Trophoblast cell (in vitro differentiated cells and primary cell): ENCODE data around the gene MUS81.
A peak's percentile ranks its signal among the peaks of the same experiment; 100 is the strongest.

Experiments used
- DNase-seq, 2 donors: peaks; one replicate each; pipeline ENCODE4 v3.0.0-alpha.2; 2016
- H2AFZ ChIP-seq: 2 replicates; pipeline ENCODE4 v1.6.1; 2013; ENCODE audit warnings: low read length, moderate library complexity, mild to moderate bottlenecking; ENCODE audit not compliant: insufficient read depth, poor library complexity
- H2AK5ac ChIP-seq: 2 replicates; pipeline ENCODE4 v1.6.1; 2013; ENCODE audit warnings: mild to moderate bottlenecking, low read length
- H2BK120ac ChIP-seq: 2 replicates; pipeline ENCODE4 v1.6.1; 2013; ENCODE audit warnings: low read length, mild to moderate bottlenecking, moderate library complexity; ENCODE audit not compliant: insufficient read depth, poor library complexity
- H2BK12ac ChIP-seq: 2 replicates; pipeline ENCODE4 v1.6.1; 2013; ENCODE audit warnings: mild to moderate bottlenecking, low read length, moderate library complexity
- H2BK5ac ChIP-seq: 2 replicates; pipeline ENCODE4 v1.6.1; 2013; ENCODE audit warnings: low read length, low read depth, moderate library complexity, mild to moderate bottlenecking; ENCODE audit not compliant: poor library complexity
- H3K14ac ChIP-seq: 2 replicates; pipeline ENCODE4 v1.6.1; 2013; ENCODE audit warnings: mild to moderate bottlenecking, low read length
- H3K18ac ChIP-seq: 2 replicates; pipeline ENCODE4 v1.6.1; 2013; ENCODE audit warnings: mild to moderate bottlenecking, low read length
- H3K23ac ChIP-seq: 2 replicates; pipeline ENCODE4 v1.6.1; 2013; ENCODE audit warnings: low read length
- H3K27ac ChIP-seq: 2 replicates; pipeline ENCODE4 v1.5.1; 2013; ENCODE audit warnings: low read depth, mild to moderate bottlenecking, inconsistent platforms, low read length, moderate library complexity
- H3K27me3 ChIP-seq: 2 replicates; pipeline ENCODE4 v1.6.1; 2013; ENCODE audit warnings: inconsistent platforms, mild to moderate bottlenecking, low read length, moderate library complexity; ENCODE audit not compliant: insufficient read depth
- H3K36me3 ChIP-seq, 2 experiments: 1 replicate in 1 of 2; 2 replicates in 1 of 2; pipeline ENCODE4 v1.6.1; 2013; ENCODE audit warnings: low read length in 2 of 2, mild to moderate bottlenecking in 2 of 2, moderate library complexity in 1 of 2; ENCODE audit not compliant: insufficient read depth in 2 of 2, control insufficient read depth in 1 of 2
- H3K4ac ChIP-seq: 2 replicates; pipeline ENCODE4 v1.6.1; 2013; ENCODE audit warnings: low read depth, mild to moderate bottlenecking, low read length, moderate library complexity
- H3K4me1 ChIP-seq, 2 experiments: 1 replicate in 1 of 2; 2 replicates in 1 of 2; pipeline ENCODE4 v1.6.1; 2013; ENCODE audit warnings: low read length in 2 of 2, mild to moderate bottlenecking in 2 of 2, moderate library complexity in 1 of 2; ENCODE audit not compliant: insufficient read depth in 2 of 2, control insufficient read depth in 1 of 2
- H3K4me2 ChIP-seq: 2 replicates; pipeline ENCODE4 v1.6.1; 2013; ENCODE audit warnings: inconsistent platforms, mild to moderate bottlenecking, low read length, moderate library complexity
- H3K4me3 ChIP-seq: 2 replicates; pipeline ENCODE4 v1.5.1; 2013; ENCODE audit warnings: mild to moderate bottlenecking, low read depth, low read length, inconsistent platforms
- H3K79me1 ChIP-seq: one replicate; pipeline ENCODE4 v1.6.1; 2013; ENCODE audit warnings: low read length
- H3K79me2 ChIP-seq: 2 replicates; pipeline ENCODE4 v1.6.1; 2013; ENCODE audit warnings: low read length, mild to moderate bottlenecking; ENCODE audit not compliant: control insufficient read depth, insufficient read depth, poor library complexity
- H3K9ac ChIP-seq: 2 replicates; pipeline ENCODE4 v1.6.1; 2013; ENCODE audit warnings: mild to moderate bottlenecking, low read length
- H3K9me3 ChIP-seq: 2 replicates; pipeline ENCODE4 v1.6.1; 2013; ENCODE audit warnings: low read depth, mild to moderate bottlenecking, control low read depth, inconsistent platforms, low read length; ENCODE audit not compliant: insufficient read depth
- H4K12ac ChIP-seq: 2 replicates; pipeline ENCODE4 v1.6.1; 2013; ENCODE audit warnings: low read depth, mild to moderate bottlenecking, low read length, moderate library complexity
- H4K8ac ChIP-seq: 2 replicates; pipeline ENCODE4 v1.6.1; 2013; ENCODE audit warnings: low read depth, mild to moderate bottlenecking, low read length, moderate library complexity
- H4K91ac ChIP-seq: one replicate; pipeline ENCODE4 v1.6.1; 2013; ENCODE audit warnings: low read depth, mild to moderate bottlenecking, low read length, moderate library complexity
- WGBS: extraction: QIAGEN DNeasy Blood & Tissue Kit; methylation state at CpG from one replicate; pipeline ENCODE4 v1.1.7; 2013; ENCODE audit warnings: missing lambda C conversion rate; ENCODE audit not compliant: insufficient read length, insufficient coverage; ENCODE audit errors: extremely low coverage; 5-methylcytosine and 5-hydroxymethylcytosine counted together

MUS81 gene

GRCh38 chr11:65873318-65874156, 13.3 kb downstream of the MUS81 start:
- no CpG with 5 or more reads among the region's 54 CpGs for WGBS
- Histone ChIP-seq H3K4me1 (peaks cover 7 to 12% of the 10 kb centered on the region in 2 experiments), H3K27ac (peak overlapping the region; percentile 68), H3K36me3 (peaks cover 12 to 24% of the 10 kb centered on the region in 2 experiments), H3K9ac (peak overlapping the region; percentile 77), H2BK120ac (peak overlapping the region; percentile 19), H3K14ac (peak overlapping the region; percentile 86), H2BK5ac (peak overlapping the region; percentile 71), H3K79me1 (peaks cover 13% of the 10 kb centered on the region), H2AK5ac (peak overlapping the region; percentile 60), H4K8ac (peak overlapping the region; percentile 92), H3K79me2 (peaks cover 9% of the 10 kb centered on the region), H4K91ac (peak overlapping the region; percentile 93), H3K9me3 (peaks cover 2% of the 10 kb centered on the region), H2BK12ac (no peak overlapping the region), H3K4me3 (peak overlapping the region; percentile 76), H3K23ac (no peak overlapping the region), H3K27me3 (no peaks in the 10 kb centered on the region), H3K18ac (peak overlapping the region; percentile 91), H2AFZ (peak overlapping the region; percentile 39), H3K4ac (peak overlapping the region; percentile 80), H3K4me2 (peak overlapping the region; percentile 99), H4K12ac (peak overlapping the region; percentile 92)
- peak; percentile 94 to 98 for DNase-seq

GRCh38 chr11:65879617-65880016, 19.4 kb downstream of the MUS81 start, which contains the start of gene CTSW:
CTSW (plus strand) TSS chr11:65879837; CDS start chr11:65879855, 18 bp downstream.
- no peak within 1 kb of the TSS for H3K18ac ChIP-seq
- peak within 1 kb of the TSS; percentile 70 for H3K9ac ChIP-seq
- no peak within 1 kb of the TSS for H2BK12ac ChIP-seq
- H3K36me3 ChIP-seq, result peaks cover 27 to 30% of the 10 kb centered on the region in 2 experiments
- no peak within 1 kb of the TSS for H2BK120ac ChIP-seq
- H2AK5ac ChIP-seq, result no peak within 1 kb of the TSS
- no CpG with 5 or more reads among the region's 7 CpGs for WGBS
- H4K8ac ChIP-seq, result no peak within 1 kb of the TSS
- no peak within 1 kb of the TSS for H3K14ac ChIP-seq
- H3K4me3 ChIP-seq, result no peak within 1 kb of the TSS
- H4K91ac ChIP-seq, result no peak within 1 kb of the TSS
- peaks cover 0 to 5% of the 10 kb centered on the region in 2 experiments for H3K4me1 ChIP-seq
- no peak within 1 kb of the TSS for H3K23ac ChIP-seq
- H3K27me3 ChIP-seq, result no peaks in the 10 kb centered on the region
- no peak for DNase-seq
- H3K27ac ChIP-seq, result no peak within 1 kb of the TSS
- no peaks in the 10 kb centered on the region for H3K79me2 ChIP-seq
- H3K4me2 ChIP-seq, result no peak within 1 kb of the TSS
- H3K79me1 ChIP-seq, result no peaks in the 10 kb centered on the region
- H3K4ac ChIP-seq, result no peak within 1 kb of the TSS
- peaks cover 2% of the 10 kb centered on the region for H3K9me3 ChIP-seq
- no peak within 1 kb of the TSS for H4K12ac ChIP-seq
- H2AFZ ChIP-seq, result no peak within 1 kb of the TSS
- H2BK5ac ChIP-seq, result no peak within 1 kb of the TSS

- H3K18ac ChIP-seq, result no peak overlapping the region
- no peak overlapping the region for H3K23ac ChIP-seq
- H3K9ac ChIP-seq, result no peak overlapping the region
- H3K4me1 ChIP-seq, result peaks cover 0 to 5% of the 10 kb centered on the region in 2 experiments
- H3K4ac ChIP-seq, result no peak overlapping the region
- no peak overlapping the region for H2AK5ac ChIP-seq
- H3K4me2 ChIP-seq, result no peak overlapping the region
- H4K12ac ChIP-seq, result no peak overlapping the region
- H2BK12ac ChIP-seq, result no peak overlapping the region
- peaks cover 2% of the 10 kb centered on the region for H3K9me3 ChIP-seq
- H3K36me3 ChIP-seq, result peaks cover 30 to 34% of the 10 kb centered on the region in 2 experiments
- no peaks in the 10 kb centered on the region for H3K27me3 ChIP-seq
- no peak overlapping the region for H3K27ac ChIP-seq
- H4K91ac ChIP-seq, result no peak overlapping the region
- no peak overlapping the region for H2BK5ac ChIP-seq
- H2BK120ac ChIP-seq, result no peak overlapping the region
- H3K14ac ChIP-seq, result no peak overlapping the region
- H3K4me3 ChIP-seq, result no peak overlapping the region
- no peak for DNase-seq
- no peaks in the 10 kb centered on the region for H3K79me1 ChIP-seq
- no peak overlapping the region for H2AFZ ChIP-seq
- no peaks in the 10 kb centered on the region for H3K79me2 ChIP-seq
- no peak overlapping the region for H4K8ac ChIP-seq
- no CpG with 5 or more reads among the region's 7 CpGs for WGBS
Measured at GRCh38 chr11:65880027-65880426, 19.8 kb downstream of the MUS81 start.

- no peak overlapping the region for H3K9ac ChIP-seq
- H2BK12ac ChIP-seq, result no peak overlapping the region
- H3K4me2 ChIP-seq, result no peak overlapping the region
- H3K4me3 ChIP-seq, result no peak overlapping the region
- H3K23ac ChIP-seq, result no peak overlapping the region
- no peak overlapping the region for H3K4ac ChIP-seq
- H3K18ac ChIP-seq, result no peak overlapping the region
- no peaks in the 10 kb centered on the region for H3K27me3 ChIP-seq
- H2BK120ac ChIP-seq, result no peak overlapping the region
- no peak overlapping the region for H2BK5ac ChIP-seq
- H3K4me1 ChIP-seq, result peaks cover 0 to 5% of the 10 kb centered on the region in 2 experiments
- H3K36me3 ChIP-seq, result peaks cover 36 to 42% of the 10 kb centered on the region in 2 experiments
- H3K27ac ChIP-seq, result no peak overlapping the region
- WGBS, result no CpG with 5 or more reads among the region's 7 CpGs
- H4K91ac ChIP-seq, result no peak overlapping the region
- H4K12ac ChIP-seq, result no peak overlapping the region
- H3K14ac ChIP-seq, result no peak overlapping the region
- no peaks in the 10 kb centered on the region for H3K79me2 ChIP-seq
- H2AK5ac ChIP-seq, result no peak overlapping the region
- no peak for DNase-seq
- no peak overlapping the region for H2AFZ ChIP-seq
- H3K9me3 ChIP-seq, result peaks cover 2% of the 10 kb centered on the region
- H4K8ac ChIP-seq, result no peak overlapping the region
- H3K79me1 ChIP-seq, result no peaks in the 10 kb centered on the region
Measured at GRCh38 chr11:65880844-65881421, 20.7 kb downstream of the MUS81 start.
